HUES48 (cell line): Measurements from ENCODE around the gene TRMT2B.

Experiments
- H3K27ac ChIP-seq: one replicate; pipeline ENCODE4 v1.7.0; 2013; ENCODE audit warnings: low read depth, low read length, inconsistent platforms
- H3K27me3 ChIP-seq: 2 replicates; pipeline ENCODE4 v1.6.1; 2013; ENCODE audit warnings: mild to moderate bottlenecking, low read length; ENCODE audit not compliant: control insufficient read depth, insufficient read depth
- H3K36me3 ChIP-seq: 2 replicates; pipeline ENCODE4 v1.6.1; 2013; ENCODE audit warnings: low read length; ENCODE audit not compliant: control insufficient read depth, insufficient read depth
- H3K4me1 ChIP-seq: 2 replicates; pipeline ENCODE4 v1.6.1; 2013; ENCODE audit warnings: mild to moderate bottlenecking, low read length; ENCODE audit not compliant: control insufficient read depth, insufficient read depth
- H3K4me3 ChIP-seq: 2 replicates; pipeline ENCODE4 v1.5.1; 2013; ENCODE audit warnings: mild to moderate bottlenecking, low read depth, low read length
- H3K9ac ChIP-seq: 2 replicates; pipeline ENCODE4 v1.6.1; 2013; ENCODE audit warnings: mild to moderate bottlenecking, low read depth, low read length, moderate library complexity
- H3K9me3 ChIP-seq: 2 replicates; pipeline ENCODE4 v1.6.1; 2013; ENCODE audit warnings: low read length; ENCODE audit not compliant: control insufficient read depth, insufficient read depth

The TRMT2B gene

GRCh38 chrX:100973411-100973810 is 78.5 kb downstream of the TRMT2B start:
- Histone ChIP-seq H3K9ac (no peak overlapping the region), H3K27ac (no peak overlapping the region)

GRCh38 chrX:100969936-100970335 is 82.0 kb downstream of the TRMT2B start:
- Histone ChIP-seq H3K27ac (no peak overlapping the region), H3K9ac (no peak overlapping the region), H3K4me3 (no peak overlapping the region), H3K4me1 (no peaks in the 10 kb centered on the region), H3K9me3 (peaks cover 6% of the 10 kb centered on the region; the same call in 1 of the 2 replicates), H3K36me3 (no peaks in the 10 kb centered on the region), H3K27me3 (no peaks in the 10 kb centered on the region)

More at GRCh38 chrX:100973411-100973810, 78.5 kb downstream of the TRMT2B start:
- no peaks in the 10 kb centered on the region for H3K36me3 ChIP-seq
- H3K4me3 ChIP-seq = no peak overlapping the region
- no peaks in the 10 kb centered on the region for H3K27me3 ChIP-seq
- H3K9me3 ChIP-seq = peaks cover 6% of the 10 kb centered on the region
- no peaks in the 10 kb centered on the region for H3K4me1 ChIP-seq

GRCh38 chrX:100969408-100969807 is 82.5 kb downstream of the TRMT2B start, which contains the start of gene ARL13A:
Gene ARL13A, plus strand, starts transcription at chrX:100969708. Its CDS starts 3,982 bp downstream, at chrX:100973690.
- no peak within 1 kb of the TSS for H3K4me3 ChIP-seq
- no peak within 1 kb of the TSS for H3K9ac ChIP-seq
- peaks cover 6% of the 10 kb centered on the region; the same call in 1 of the 2 replicates for H3K9me3 ChIP-seq
- no peaks in the 10 kb centered on the region for H3K4me1 ChIP-seq
- no peaks in the 10 kb centered on the region for H3K27me3 ChIP-seq
- H3K36me3 ChIP-seq = no peaks in the 10 kb centered on the region
- no peak within 1 kb of the TSS for H3K27ac ChIP-seq

GRCh38 chrX:100964362-100964761 is 87.5 kb downstream of the TRMT2B start:
- no peaks in the 10 kb centered on the region for H3K36me3 ChIP-seq
- no peak overlapping the region for H3K9ac ChIP-seq
- H3K4me1 ChIP-seq = no peaks in the 10 kb centered on the region
- no peak overlapping the region for H3K27ac ChIP-seq
- no peak overlapping the region for H3K4me3 ChIP-seq
- no peaks in the 10 kb centered on the region for H3K27me3 ChIP-seq
- no peaks in the 10 kb centered on the region for H3K9me3 ChIP-seq

- no peak overlapping the region for H3K9ac ChIP-seq
- no peak overlapping the region for H3K4me3 ChIP-seq
- no peaks in the 10 kb centered on the region for H3K4me1 ChIP-seq
- no peaks in the 10 kb centered on the region for H3K27me3 ChIP-seq
- no peaks in the 10 kb centered on the region for H3K36me3 ChIP-seq
- no peaks in the 10 kb centered on the region for H3K9me3 ChIP-seq
- no peak overlapping the region for H3K27ac ChIP-seq
Observed at GRCh38 chrX:100962811-100963210, 89.1 kb downstream of the TRMT2B start.
